ENCODE measurements around the gene NDUFC1.

The NDUFC1 gene

DNA sequence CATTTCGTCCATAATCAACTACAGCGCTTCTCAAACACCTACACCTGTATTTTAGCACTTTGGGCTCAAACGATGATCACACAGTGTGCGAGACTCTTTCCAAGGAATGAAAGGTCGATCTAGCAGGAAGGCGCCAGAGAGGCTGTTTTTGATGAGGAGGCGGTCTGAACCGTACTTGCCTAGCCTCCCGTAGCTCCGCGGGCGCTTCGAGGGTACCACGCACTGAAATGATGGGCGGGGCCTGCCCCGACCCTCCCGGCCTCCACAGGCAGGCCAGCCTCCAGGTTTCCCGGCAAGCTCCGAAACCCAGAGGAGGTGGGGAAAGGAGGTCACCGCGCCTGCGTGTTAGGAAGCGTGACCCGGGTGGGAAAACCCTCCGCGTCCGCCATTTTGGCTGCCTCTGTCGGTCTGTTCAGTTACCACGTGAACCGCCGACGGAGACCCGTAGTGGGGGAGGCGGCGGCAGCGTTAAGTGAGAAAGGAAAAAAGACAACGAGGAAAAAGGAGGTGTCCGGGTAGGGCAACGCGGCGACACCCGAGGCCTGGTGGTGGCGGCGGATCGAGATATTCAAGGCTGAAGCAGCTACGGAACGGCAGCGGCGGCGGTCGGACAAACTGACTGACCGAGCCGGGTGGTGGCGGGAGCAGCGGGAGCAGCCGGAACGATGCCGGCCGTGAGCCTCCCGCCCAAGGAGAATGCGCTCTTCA is 1.0 kb downstream of the NDUFC1 start, which contains the start of gene NAA15 (continued):
- TF ChIP-seq, protein P1, sequence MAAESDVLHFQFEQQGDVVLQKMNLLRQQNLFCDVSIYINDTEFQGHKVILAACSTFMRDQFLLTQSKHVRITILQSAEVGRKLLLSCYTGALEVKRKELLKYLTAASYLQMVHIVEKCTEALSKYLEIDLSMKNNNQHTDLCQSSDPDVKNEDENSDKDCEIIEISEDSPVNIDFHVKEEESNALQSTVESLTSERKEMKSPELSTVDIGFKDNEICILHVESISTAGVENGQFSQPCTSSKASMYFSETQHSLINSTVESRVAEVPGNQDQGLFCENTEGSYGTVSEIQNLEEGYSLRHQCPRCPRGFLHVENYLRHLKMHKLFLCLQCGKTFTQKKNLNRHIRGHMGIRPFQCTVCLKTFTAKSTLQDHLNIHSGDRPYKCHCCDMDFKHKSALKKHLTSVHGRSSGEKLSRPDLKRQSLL (tag by site-specific recombination; IDR thresholded peaks at IDR 0.05): 0 out of 2 replicates have a peak, but pooled peaks have one; percentile 5
- TF ChIP-seq ZNF23 (tag by site-specific recombination; IDR thresholded peaks at IDR 0.05; ENCODE audit: borderline replicate concordance) (no peak), RBAK (tag by site-specific recombination; IDR thresholded peaks at IDR 0.05) (no peak), ZNF677 (tag by site-specific recombination; IDR thresholded peaks at IDR 0.05) (no peak), ZNF132 (tag by site-specific recombination; IDR thresholded peaks at IDR 0.05; ENCODE audit: borderline replicate concordance) (no peak), ZNF792 (tag by site-specific recombination; IDR thresholded peaks at IDR 0.05) (no peak), ZIC2 (tag by site-specific recombination; IDR thresholded peaks at IDR 0.05) (no peak), MZF1 (tag by site-specific recombination; IDR thresholded peaks at IDR 0.05; ENCODE audit: borderline replicate concordance) (no peak), ZNF596 (tag by site-specific recombination; IDR thresholded peaks at IDR 0.05) (no peak), HOXD13 (CRISPR knock-in tag; IDR thresholded peaks at IDR 0.05; ENCODE audit: borderline replicate concordance) (no peak), ZBTB1 (tag by site-specific recombination; IDR thresholded peaks at IDR 0.05) (no peak), ZNF707 (tag by site-specific recombination; IDR thresholded peaks at IDR 0.05) (no peak), ZBTB48 (tag by site-specific recombination; IDR thresholded peaks at IDR 0.05) (no peak), ZNF114 (tag by site-specific recombination; IDR thresholded peaks at IDR 0.05) (no peak), ZXDB (tag by site-specific recombination; IDR thresholded peaks at IDR 0.05) (peak; percentile 69), ZFHX2 (tag by site-specific recombination; conservative IDR thresholded peaks at IDR 0.05) (peak; percentile 30; the same call in 1 of the 2 replicates), ZSCAN16 (tag by site-specific recombination; IDR thresholded peaks at IDR 0.05) (no peak), ZBTB21 (tag by site-specific recombination; IDR thresholded peaks at IDR 0.05) (no peak), ZNF423 (tag by site-specific recombination; IDR thresholded peaks at IDR 0.05) (no peak), ZSCAN23 (tag by site-specific recombination; IDR thresholded peaks at IDR 0.05) (no peak), ZNF274 (IDR thresholded peaks at IDR 0.05; ENCODE audit: low read length) (no peak), ZNF274 (tag by site-specific recombination; IDR thresholded peaks at IDR 0.05; ENCODE audit: borderline replicate concordance) (no peak), ZFP3 (tag by site-specific recombination; IDR thresholded peaks at IDR 0.05; ENCODE audit: low read depth) (no peak), ZNF239 (tag by site-specific recombination; IDR thresholded peaks at IDR 0.05) (no peak), TCF7L2 (IDR thresholded peaks at IDR 0.05; ENCODE audit: borderline replicate concordance, low read depth, low read length) (no peak), ZNF555 (tag by site-specific recombination; conservative IDR thresholded peaks at IDR 0.05) (no peak), ZNF157 (tag by site-specific recombination; IDR thresholded peaks at IDR 0.05) (no peak), ZNF830 (tag by site-specific recombination; IDR thresholded peaks at IDR 0.05; ENCODE audit: low read depth) (no peak)
- TF ChIP-seq, protein P2, sequence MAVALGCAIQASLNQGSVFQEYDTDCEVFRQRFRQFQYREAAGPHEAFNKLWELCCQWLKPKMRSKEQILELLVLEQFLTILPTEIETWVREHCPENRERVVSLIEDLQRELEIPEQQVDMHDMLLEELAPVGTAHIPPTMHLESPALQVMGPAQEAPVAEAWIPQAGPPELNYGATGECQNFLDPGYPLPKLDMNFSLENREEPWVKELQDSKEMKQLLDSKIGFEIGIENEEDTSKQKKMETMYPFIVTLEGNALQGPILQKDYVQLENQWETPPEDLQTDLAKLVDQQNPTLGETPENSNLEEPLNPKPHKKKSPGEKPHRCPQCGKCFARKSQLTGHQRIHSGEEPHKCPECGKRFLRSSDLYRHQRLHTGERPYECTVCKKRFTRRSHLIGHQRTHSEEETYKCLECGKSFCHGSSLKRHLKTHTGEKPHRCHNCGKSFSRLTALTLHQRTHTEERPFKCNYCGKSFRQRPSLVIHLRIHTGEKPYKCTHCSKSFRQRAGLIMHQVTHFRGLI (tag by site-specific recombination; IDR thresholded peaks at IDR 0.05): no peak
- TF ChIP-seq, protein P3, sequence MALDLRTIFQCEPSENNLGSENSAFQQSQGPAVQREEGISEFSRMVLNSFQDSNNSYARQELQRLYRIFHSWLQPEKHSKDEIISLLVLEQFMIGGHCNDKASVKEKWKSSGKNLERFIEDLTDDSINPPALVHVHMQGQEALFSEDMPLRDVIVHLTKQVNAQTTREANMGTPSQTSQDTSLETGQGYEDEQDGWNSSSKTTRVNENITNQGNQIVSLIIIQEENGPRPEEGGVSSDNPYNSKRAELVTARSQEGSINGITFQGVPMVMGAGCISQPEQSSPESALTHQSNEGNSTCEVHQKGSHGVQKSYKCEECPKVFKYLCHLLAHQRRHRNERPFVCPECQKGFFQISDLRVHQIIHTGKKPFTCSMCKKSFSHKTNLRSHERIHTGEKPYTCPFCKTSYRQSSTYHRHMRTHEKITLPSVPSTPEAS (tag by site-specific recombination; IDR thresholded peaks at IDR 0.05): no peak
- TF ChIP-seq, protein P4, sequence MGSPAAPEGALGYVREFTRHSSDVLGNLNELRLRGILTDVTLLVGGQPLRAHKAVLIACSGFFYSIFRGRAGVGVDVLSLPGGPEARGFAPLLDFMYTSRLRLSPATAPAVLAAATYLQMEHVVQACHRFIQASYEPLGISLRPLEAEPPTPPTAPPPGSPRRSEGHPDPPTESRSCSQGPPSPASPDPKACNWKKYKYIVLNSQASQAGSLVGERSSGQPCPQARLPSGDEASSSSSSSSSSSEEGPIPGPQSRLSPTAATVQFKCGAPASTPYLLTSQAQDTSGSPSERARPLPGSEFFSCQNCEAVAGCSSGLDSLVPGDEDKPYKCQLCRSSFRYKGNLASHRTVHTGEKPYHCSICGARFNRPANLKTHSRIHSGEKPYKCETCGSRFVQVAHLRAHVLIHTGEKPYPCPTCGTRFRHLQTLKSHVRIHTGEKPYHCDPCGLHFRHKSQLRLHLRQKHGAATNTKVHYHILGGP (tag by site-specific recombination; IDR thresholded peaks at IDR 0.05): 0 out of 2 replicates have a peak, but pooled peaks have one; percentile 27
- TF ChIP-seq, protein P5, sequence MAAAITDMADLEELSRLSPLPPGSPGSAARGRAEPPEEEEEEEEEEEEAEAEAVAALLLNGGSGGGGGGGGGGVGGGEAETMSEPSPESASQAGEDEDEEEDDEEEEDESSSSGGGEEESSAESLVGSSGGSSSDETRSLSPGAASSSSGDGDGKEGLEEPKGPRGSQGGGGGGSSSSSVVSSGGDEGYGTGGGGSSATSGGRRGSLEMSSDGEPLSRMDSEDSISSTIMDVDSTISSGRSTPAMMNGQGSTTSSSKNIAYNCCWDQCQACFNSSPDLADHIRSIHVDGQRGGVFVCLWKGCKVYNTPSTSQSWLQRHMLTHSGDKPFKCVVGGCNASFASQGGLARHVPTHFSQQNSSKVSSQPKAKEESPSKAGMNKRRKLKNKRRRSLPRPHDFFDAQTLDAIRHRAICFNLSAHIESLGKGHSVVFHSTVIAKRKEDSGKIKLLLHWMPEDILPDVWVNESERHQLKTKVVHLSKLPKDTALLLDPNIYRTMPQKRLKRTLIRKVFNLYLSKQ (tag by site-specific recombination; IDR thresholded peaks at IDR 0.05; ENCODE audit: borderline replicate concordance): no peak
- TF ChIP-seq, protein P6, sequence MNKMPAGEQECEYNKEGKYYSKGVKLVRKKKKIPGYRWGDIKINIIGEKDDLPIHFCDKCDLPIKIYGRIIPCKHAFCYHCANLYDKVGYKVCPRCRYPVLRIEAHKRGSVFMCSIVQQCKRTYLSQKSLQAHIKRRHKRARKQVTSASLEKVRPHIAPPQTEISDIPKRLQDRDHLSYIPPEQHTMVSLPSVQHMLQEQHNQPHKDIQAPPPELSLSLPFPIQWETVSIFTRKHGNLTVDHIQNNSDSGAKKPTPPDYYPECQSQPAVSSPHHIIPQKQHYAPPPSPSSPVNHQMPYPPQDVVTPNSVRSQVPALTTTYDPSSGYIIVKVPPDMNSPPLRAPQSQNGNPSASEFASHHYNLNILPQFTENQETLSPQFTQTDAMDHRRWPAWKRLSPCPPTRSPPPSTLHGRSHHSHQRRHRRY (tag by site-specific recombination; IDR thresholded peaks at IDR 0.05): no peak
